CD4-positive, alpha-beta T cell (primary cell): ENCODE results near the gene LMBR1L. TPM values are rescaled to one million over a fixed set of nuclear protein-coding genes. Genes with fewer than 3 reads are reported as not detected.
A peak's percentile ranks its signal among the peaks of the same experiment; 100 is the strongest.

Source experiments
- ATAC-seq: fragments of 200-7000 bp; cut with Tn5 transposase; one replicate; pipeline ENCODE4 v1.10.0; 2022; ENCODE audit warnings: mild to moderate bottlenecking; ENCODE audit not compliant: poor library complexity
- CTCF ChIA-PET: fragments of 350-600 bp; sonication (Branson Sonifier 250); formaldehyde crosslinking; loops from one replicate; lab custom pipeline; 2021; ENCODE audit warnings: antibody characterized with exemption, inconsistent platforms; lab: Charles Lee
- POLR2A ChIA-PET: fragments of 350-600 bp; sonication (Branson Sonifier 250); formaldehyde crosslinking; loops from one replicate; lab custom pipeline; 2021; ENCODE audit warnings: antibody characterized with exemption, inconsistent platforms; lab: Charles Lee
- DNase-seq, 14 experiments: peaks; one replicate each; pipeline ENCODE4 v3.0.0-alpha.2; 2013 to 2020; ENCODE audit warnings: mixed read lengths in 2 of 14
- H3K27ac ChIP-seq, 2 donors: one replicate each; pipeline versions ENCODE4 v1.5.1 to v1.7.0; 2013; ENCODE audit warnings: low read length in 2 of 2, low read depth in 1 of 2, mild to moderate bottlenecking in 1 of 2
- H3K27me3 ChIP-seq, 2 experiments: 1 replicate in 1 of 2; 2 replicates in 1 of 2; pipeline versions ENCODE4 v1.6.1 to v1.7.0; 2013; ENCODE audit warnings: low read length in 2 of 2, control low read depth in 1 of 2, mild to moderate bottlenecking in 1 of 2, moderate library complexity in 1 of 2; ENCODE audit not compliant: insufficient read depth in 2 of 2, control insufficient read depth in 1 of 2
- H3K36me3 ChIP-seq: one replicate; pipeline ENCODE4 v1.6.1; 2013; ENCODE audit warnings: low read length, control low read depth; ENCODE audit not compliant: insufficient read depth
- H3K4me1 ChIP-seq: one replicate; pipeline ENCODE4 v1.6.1; 2013; ENCODE audit warnings: low read length, control low read depth; ENCODE audit not compliant: insufficient read depth
- H3K4me3 ChIP-seq: one replicate; pipeline ENCODE4 v1.5.1; 2013; ENCODE audit warnings: mild to moderate bottlenecking, low read length, moderate library complexity
- H3K9me3 ChIP-seq, 2 experiments: 1 replicate in 1 of 2; 2 replicates in 1 of 2; pipeline versions ENCODE4 v1.6.1 to v1.7.0; 2013; ENCODE audit warnings: low read length in 2 of 2, mild to moderate bottlenecking in 2 of 2, control low read depth in 1 of 2, moderate library complexity in 1 of 2; ENCODE audit not compliant: control insufficient read depth in 1 of 2, insufficient read depth in 1 of 2
- H3K27ac Mint-ChIP-seq: one replicate; pipeline ENCODE4 v1.8.0; 2020; ENCODE audit warnings: mixed read lengths
- H3K27me3 Mint-ChIP-seq: one replicate; pipeline ENCODE4 v1.8.0; 2021; ENCODE audit warnings: mixed read lengths
- H3K36me3 Mint-ChIP-seq: one replicate; pipeline ENCODE4 v1.8.0; 2021; ENCODE audit warnings: low read depth, mixed read lengths
- H3K4me1 Mint-ChIP-seq: one replicate; pipeline ENCODE4 v1.8.0; 2021; ENCODE audit warnings: low read depth, mixed read lengths
- H3K4me3 Mint-ChIP-seq: one replicate; pipeline ENCODE4 v1.8.0; 2020; ENCODE audit warnings: mild to moderate bottlenecking, mixed read lengths
- H3K9me3 Mint-ChIP-seq: one replicate; pipeline ENCODE4 v1.8.0; 2020; ENCODE audit warnings: mixed read lengths
- intact Hi-C, 2 experiments: fragments of 100-400 bp; cut with DNase I in 1 of 2; cut with micrococcal nuclease in 1 of 2; formaldehyde crosslinking; loops; one replicate each; pipeline versions ENCODE4 v1.15.1 to v1.9.0; 2023 to 2025; cut with DNase I, micrococcal nuclease
- total RNA-seq, 174 experiments: library from RNA in 2 of 174; stranded (reverse) in 2 of 174; gene quantifications; one replicate each; pipeline ENCODE4 v1.2.3 and lab custom pipeline; 2021 to 2026
- TF ChIP-seq, protein P1 (sequence below): fragments of 200-600 bp; IDR thresholded peaks from one replicate; pipeline ENCODE4 v1.8.0; 2022; ENCODE audit warnings: antibody characterized with exemption, mild to moderate bottlenecking

Gene LMBR1L
- total RNA-seq, 2 experiments from 2014 or later = 401 to 418 TPM

DNA sequence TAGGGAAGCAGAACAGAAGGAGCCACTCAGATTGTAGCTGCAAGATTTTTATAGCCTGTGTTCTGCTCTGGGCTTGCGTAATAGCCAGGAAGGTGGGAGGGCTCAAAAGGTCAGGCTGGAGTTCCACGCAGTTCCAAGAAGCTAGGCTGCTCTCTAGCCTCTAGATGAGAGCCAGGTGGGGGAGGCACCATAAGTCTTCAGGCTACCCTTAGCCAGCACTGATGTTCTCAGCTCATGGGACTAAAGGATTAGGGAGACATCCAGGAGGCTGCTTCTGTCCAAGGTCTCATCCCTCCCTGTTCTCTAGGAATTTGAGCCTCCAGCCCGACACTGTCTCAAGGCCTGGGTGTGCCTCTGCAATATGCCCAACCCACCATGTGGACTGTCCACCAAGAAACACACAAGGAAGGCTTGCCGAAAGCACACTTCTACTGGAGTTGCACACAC, 1.7 kb downstream of the LMBR1L start:
- H3K9me3 ChIP-seq = no peaks in the 10 kb centered on the region
- CTCF ChIA-PET = interaction anchor here (0.6 to 4.9 kb wide), 9 partner anchors 10 to 1893 kb away, joined by 3 to 38 read pairs (median 7); partner anchors contain the start of genes FMNL3, RHEBL1 and TUBA1B
- intact Hi-C loops = no loop called here
- H3K27me3 ChIP-seq = no peaks in the 10 kb centered on the region
- peak overlapping the region; percentile 75 for H3K4me3 ChIP-seq
- H3K27ac ChIP-seq = peak overlapping the region; percentile 1 to 31
- no peak for ATAC-seq
- Mint-ChIP-seq H3K4me3 (peak overlapping the region; percentile 89), H3K36me3 (peaks cover 52% of the 10 kb centered on the region), H3K4me1 (peaks cover 35% of the 10 kb centered on the region), H3K27ac (peak overlapping the region; percentile 97), H3K9me3 (no peaks in the 10 kb centered on the region), H3K27me3 (no peaks in the 10 kb centered on the region)
- TF ChIP-seq, protein P1, sequence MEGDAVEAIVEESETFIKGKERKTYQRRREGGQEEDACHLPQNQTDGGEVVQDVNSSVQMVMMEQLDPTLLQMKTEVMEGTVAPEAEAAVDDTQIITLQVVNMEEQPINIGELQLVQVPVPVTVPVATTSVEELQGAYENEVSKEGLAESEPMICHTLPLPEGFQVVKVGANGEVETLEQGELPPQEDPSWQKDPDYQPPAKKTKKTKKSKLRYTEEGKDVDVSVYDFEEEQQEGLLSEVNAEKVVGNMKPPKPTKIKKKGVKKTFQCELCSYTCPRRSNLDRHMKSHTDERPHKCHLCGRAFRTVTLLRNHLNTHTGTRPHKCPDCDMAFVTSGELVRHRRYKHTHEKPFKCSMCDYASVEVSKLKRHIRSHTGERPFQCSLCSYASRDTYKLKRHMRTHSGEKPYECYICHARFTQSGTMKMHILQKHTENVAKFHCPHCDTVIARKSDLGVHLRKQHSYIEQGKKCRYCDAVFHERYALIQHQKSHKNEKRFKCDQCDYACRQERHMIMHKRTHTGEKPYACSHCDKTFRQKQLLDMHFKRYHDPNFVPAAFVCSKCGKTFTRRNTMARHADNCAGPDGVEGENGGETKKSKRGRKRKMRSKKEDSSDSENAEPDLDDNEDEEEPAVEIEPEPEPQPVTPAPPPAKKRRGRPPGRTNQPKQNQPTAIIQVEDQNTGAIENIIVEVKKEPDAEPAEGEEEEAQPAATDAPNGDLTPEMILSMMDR = no peak
- POLR2A ChIA-PET = interaction anchor here (1.4 to 8.9 kb wide), 8 partner anchors 10 to 126 kb away, joined by 3 to 178 read pairs (median 26); partner anchors contain the start of genes DHH, TUBA1A and TUBA1B
- H3K4me1 ChIP-seq = peaks cover 41% of the 10 kb centered on the region
- DNase-seq = peak in 1 of 14 experiments; percentile 34
- peaks cover 32% of the 10 kb centered on the region for H3K36me3 ChIP-seq

DNA sequence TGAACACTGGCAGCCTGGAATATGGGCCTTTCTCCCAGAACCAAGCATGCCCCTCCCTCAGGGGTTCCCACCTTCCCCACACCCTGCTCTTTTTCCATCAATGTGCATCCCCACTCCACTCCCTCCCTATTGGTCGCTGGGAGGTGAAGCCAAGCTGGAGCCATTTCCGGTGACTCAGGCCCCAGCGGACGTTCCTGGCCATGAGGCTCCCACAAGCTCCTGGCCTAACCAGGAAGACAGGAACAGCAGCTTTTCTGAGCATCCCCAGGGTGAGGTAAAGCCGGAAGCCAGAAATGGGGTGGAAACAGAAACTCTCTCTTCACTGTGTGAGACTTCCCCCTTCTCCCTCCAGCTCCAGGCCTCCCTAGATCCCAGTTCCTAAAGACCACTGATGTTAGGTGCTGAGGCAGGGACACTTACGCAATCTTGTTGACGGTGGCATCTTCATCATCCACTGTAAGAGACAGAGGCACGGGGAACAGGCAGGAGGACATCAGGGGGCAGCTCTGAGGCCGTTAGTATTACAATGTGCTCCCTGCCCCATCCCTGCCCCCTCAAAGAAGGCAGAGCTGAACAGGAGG, 5.1 kb downstream of the LMBR1L start:
- no peak for ATAC-seq
- H3K27me3 ChIP-seq = no peaks in the 10 kb centered on the region
- ChIA-PET CTCF (interaction anchor here (0.6 to 1.3 kb wide), 3 partner anchors 13 to 27 kb away, joined by 3 to 4 read pairs (median 4); no protein-coding TSS in a partner anchor), POLR2A (interaction anchor here (0.6 to 8.9 kb wide), 4 partner anchors 11 to 659 kb away, joined by 3 to 178 read pairs (median 21); partner anchors contain the start of genes DHH, RHEBL1 and TUBA1B)
- Mint-ChIP-seq H3K27ac (no peak overlapping the region), H3K4me1 (peaks cover 27% of the 10 kb centered on the region), H3K4me3 (no peak overlapping the region), H3K27me3 (no peaks in the 10 kb centered on the region), H3K36me3 (peaks cover 84% of the 10 kb centered on the region), H3K9me3 (no peaks in the 10 kb centered on the region)
- intact Hi-C loops = no loop called here
- H3K4me3 ChIP-seq = no peak overlapping the region
- H3K4me1 ChIP-seq = peaks cover 31% of the 10 kb centered on the region
- peaks cover 66% of the 10 kb centered on the region for H3K36me3 ChIP-seq
- no peaks in the 10 kb centered on the region for H3K9me3 ChIP-seq
- TF ChIP-seq, protein P1 = no peak
- H3K27ac ChIP-seq = no peak overlapping the region
- DNase-seq = no peak

DNA sequence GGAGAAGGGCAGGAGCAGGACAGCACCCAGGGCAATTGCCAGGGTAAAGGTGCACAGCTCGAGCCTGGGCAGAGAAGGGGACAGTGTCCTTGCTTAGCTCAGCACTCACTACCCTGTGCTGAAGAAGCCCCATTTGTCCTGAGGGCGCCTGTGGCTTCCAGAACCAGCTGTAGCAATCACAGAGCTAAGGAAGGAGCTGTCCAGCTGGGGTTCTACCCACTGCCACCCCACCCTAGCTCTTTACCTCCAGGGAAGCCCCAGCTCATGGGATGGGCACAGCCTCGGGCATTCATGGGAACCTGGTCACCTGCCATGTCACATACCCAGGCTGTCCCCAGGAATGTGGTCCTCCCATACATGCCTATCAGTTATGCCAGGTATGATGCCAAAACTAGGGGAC, 5.8 kb downstream of the LMBR1L start:
- Mint-ChIP-seq H3K27me3 (no peaks in the 10 kb centered on the region), H3K9me3 (no peaks in the 10 kb centered on the region), H3K4me1 (peaks cover 21% of the 10 kb centered on the region), H3K36me3 (peaks cover 86% of the 10 kb centered on the region), H3K27ac (no peak overlapping the region), H3K4me3 (no peak overlapping the region)
- CTCF ChIA-PET = interaction anchor here (1.0 to 1.3 kb wide), 2 partner anchors 12 to 16 kb away, joined by 4 read pairs; no protein-coding TSS in a partner anchor
- peaks cover 74% of the 10 kb centered on the region for H3K36me3 ChIP-seq
- H3K9me3 ChIP-seq = no peaks in the 10 kb centered on the region
- no peak overlapping the region for H3K27ac ChIP-seq
- no peak overlapping the region for H3K4me3 ChIP-seq
- intact Hi-C loops = no loop called here
- TF ChIP-seq, protein P1 = no peak
- H3K27me3 ChIP-seq = no peaks in the 10 kb centered on the region
- DNase-seq (no peak), ATAC-seq (no peak)
- H3K4me1 ChIP-seq = peaks cover 30% of the 10 kb centered on the region
- POLR2A ChIA-PET = interaction anchor here (1.5 to 8.9 kb wide), 3 partner anchors 11 to 35 kb away, joined by 5 to 178 read pairs (median 37); partner anchors contain the start of genes DHH, RHEBL1 and TUBA1B
